Thymus (tissue), 11 donors: ENCODE results near the gene PLXND1. TPM values are rescaled to one million over a fixed set of nuclear protein-coding genes. Genes with fewer than 3 reads are reported as not detected.

Experiments
- DNase-seq, 9 donors: peaks; one replicate each; pipeline ENCODE4 v3.0.0-alpha.2; 2013; ENCODE audit warnings: low spot score in 9 of 9, low read depth in 6 of 9, missing footprints in 1 of 9
- H3K27ac ChIP-seq, 2 donors: one replicate each; pipeline ENCODE4 v1.5.1; 2013; ENCODE audit warnings: control low read depth in 1 of 2, low read depth in 1 of 2, low read length in 1 of 2, mild to moderate bottlenecking in 1 of 2, moderate library complexity in 1 of 2
- H3K27me3 ChIP-seq, 2 donors: one replicate each; pipeline ENCODE4 v1.5.1; 2013; ENCODE audit warnings: low read length in 1 of 2; ENCODE audit not compliant: control insufficient read depth in 2 of 2, insufficient read depth in 1 of 2
- H3K36me3 ChIP-seq, 2 donors: one replicate each; pipeline ENCODE4 v1.5.1; 2013; ENCODE audit warnings: low read length in 1 of 2, mild to moderate bottlenecking in 1 of 2, moderate library complexity in 1 of 2; ENCODE audit not compliant: control insufficient read depth in 2 of 2, insufficient read depth in 2 of 2
- H3K4me1 ChIP-seq, 2 donors: one replicate each; pipeline ENCODE4 v1.5.1; 2013; ENCODE audit warnings: low read length in 2 of 2; ENCODE audit not compliant: control insufficient read depth in 2 of 2, insufficient read depth in 2 of 2
- H3K4me3 ChIP-seq, 2 donors: one replicate each; pipeline ENCODE4 v1.5.1; 2013; ENCODE audit warnings: low read length in 2 of 2, control low read depth in 1 of 2, mild to moderate bottlenecking in 1 of 2
- H3K9me3 ChIP-seq, 2 donors: one replicate each; pipeline ENCODE4 v1.5.1; 2013; ENCODE audit warnings: low read length in 1 of 2, mild to moderate bottlenecking in 1 of 2; ENCODE audit not compliant: control insufficient read depth in 2 of 2, insufficient read depth in 1 of 2
- WGBS: extraction: QIAGEN DNeasy Blood & Tissue Kit; methylation state at CpG from one replicate; pipeline ENCODE4 v1.1.7; 2013; 5-methylcytosine and 5-hydroxymethylcytosine counted together
- polyA plus RNA-seq: library from polyadenylated mRNA; stranded (reverse); fragments of 200-250 nt; gene quantifications from one replicate; pipeline ENCODE4 v1.2.3, GENCODE V29; 2013
- total RNA-seq: library from RNA; stranded (reverse); fragments of 120-200 nt; gene quantifications from one replicate; pipeline ENCODE4 v1.2.4, GENCODE V29; 2013
- donor health status: healthy.

PLXND1 gene
- total and polyA plus RNA-seq, 2 donors: 31.2 to 106 TPM

GRCh38 chr3:129605203-129605921 lies 1.1 kb downstream of the PLXND1 start:
- H3K4me3 ChIP-seq: peak overlapping the region; percentile 59 to 86
- peaks cover 0 to 4% of the 10 kb centered on the region in 2 donors for H3K9me3 ChIP-seq
- peak in 3 of 9 donors; percentile 67 to 83 (median 69) for DNase-seq
- peak overlapping the region; percentile 23 to 36 for H3K27ac ChIP-seq
- peaks cover 39 to 69% of the 10 kb centered on the region in 2 donors for H3K4me1 ChIP-seq
- peaks cover 6 to 8% of the 10 kb centered on the region in 2 donors for H3K36me3 ChIP-seq
- H3K27me3 ChIP-seq: peaks cover 0 to 35% of the 10 kb centered on the region in 2 donors
- under 1% methylated on average over 98 of the region's 98 CpGs for WGBS

DNA sequence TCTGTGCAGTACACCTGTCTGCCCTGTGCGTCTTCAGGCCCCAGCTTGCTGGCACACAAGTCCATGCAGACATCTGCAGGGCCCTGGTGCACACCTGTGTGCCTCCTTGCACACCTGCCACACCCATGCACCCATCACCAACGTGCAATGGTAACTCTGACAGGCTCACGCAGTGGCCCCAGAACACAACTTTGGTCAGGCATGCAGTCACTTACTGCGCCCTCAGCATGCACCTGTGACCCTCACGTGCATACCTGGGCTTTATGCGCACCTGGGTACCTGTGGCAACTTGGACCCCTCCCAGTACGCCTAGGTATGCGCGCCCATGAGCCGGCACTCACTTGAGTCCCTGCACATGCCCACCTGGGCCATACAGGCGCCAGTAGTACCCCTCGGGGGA lies 1.7 kb downstream of the PLXND1 start:
- H3K27me3 ChIP-seq: peaks cover 0 to 35% of the 10 kb centered on the region in 2 donors
- H3K27ac ChIP-seq: no peak overlapping the region
- H3K4me1 ChIP-seq: peaks cover 44 to 75% of the 10 kb centered on the region in 2 donors
- DNase-seq: peak in 1 of 9 donors; percentile 45
- H3K4me3 ChIP-seq: peak overlapping the region; percentile 59 to 86
- H3K9me3 ChIP-seq: peaks cover 0 to 4% of the 10 kb centered on the region in 2 donors
- peaks cover 6 to 8% of the 10 kb centered on the region in 2 donors for H3K36me3 ChIP-seq
- WGBS: 40% methylated on average over 12 of the region's 12 CpGs

DNA sequence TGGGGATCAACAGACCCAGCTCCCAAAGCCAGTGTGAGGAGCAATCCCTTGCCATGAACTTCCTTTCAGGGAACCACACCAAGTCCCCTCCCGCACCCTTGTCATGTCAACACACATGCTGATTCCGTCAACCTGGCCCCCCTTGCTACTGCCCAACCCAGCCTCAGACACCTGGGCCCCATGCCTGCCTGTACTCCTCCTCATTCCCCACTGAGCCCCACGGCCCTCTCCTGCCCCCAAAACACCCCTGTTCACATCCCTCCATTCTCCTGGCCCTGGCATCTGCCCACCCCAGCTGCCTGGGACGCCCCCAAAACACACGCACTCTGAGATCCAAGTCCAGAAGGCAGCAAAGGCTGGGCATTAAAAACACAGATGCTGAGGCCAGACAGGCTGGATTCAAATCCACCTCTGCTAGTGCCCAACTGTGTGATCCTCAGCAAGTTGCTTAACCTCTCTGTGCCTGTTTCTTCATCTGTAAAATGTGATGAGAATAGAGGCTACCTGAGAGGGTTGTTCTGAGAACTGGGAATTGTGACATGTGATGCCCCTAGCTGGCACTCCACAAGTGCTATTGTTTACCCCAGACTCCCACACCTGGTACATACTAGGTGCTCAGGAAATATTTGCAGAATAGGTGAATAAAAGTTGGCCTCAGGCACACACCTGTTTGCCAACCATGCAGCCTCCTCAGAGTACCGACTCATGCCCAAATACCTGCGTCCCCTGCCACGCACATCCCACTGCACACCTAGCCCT lies 2.3 kb downstream of the PLXND1 start:
- Histone ChIP-seq H3K4me1 (peaks cover 49 to 81% of the 10 kb centered on the region in 2 donors), H3K9me3 (peaks cover 0 to 4% of the 10 kb centered on the region in 2 donors), H3K27me3 (peaks cover 0 to 35% of the 10 kb centered on the region in 2 donors), H3K27ac (peak overlapping the region; percentile 13 to 46), H3K4me3 (peak overlapping the region; percentile 59 to 86), H3K36me3 (peaks cover 6 to 8% of the 10 kb centered on the region in 2 donors)
- no peak for DNase-seq
- 74% methylated on average over 8 of the region's 8 CpGs for WGBS

- Histone ChIP-seq H3K4me3 (peak overlapping the region; percentile 59 to 86), H3K4me1 (peaks cover 51 to 81% of the 10 kb centered on the region in 2 donors), H3K27me3 (peaks cover 0 to 35% of the 10 kb centered on the region in 2 donors), H3K27ac (no peak overlapping the region), H3K9me3 (peaks cover 0 to 4% of the 10 kb centered on the region in 2 donors), H3K36me3 (peaks cover 6 to 8% of the 10 kb centered on the region in 2 donors)
- no peak for DNase-seq
- WGBS: 92% methylated on average over 7 of the region's 7 CpGs
These were observed 2.9 kb downstream of the PLXND1 start for GRCh38 chr3:129603561-129603942.

DNA sequence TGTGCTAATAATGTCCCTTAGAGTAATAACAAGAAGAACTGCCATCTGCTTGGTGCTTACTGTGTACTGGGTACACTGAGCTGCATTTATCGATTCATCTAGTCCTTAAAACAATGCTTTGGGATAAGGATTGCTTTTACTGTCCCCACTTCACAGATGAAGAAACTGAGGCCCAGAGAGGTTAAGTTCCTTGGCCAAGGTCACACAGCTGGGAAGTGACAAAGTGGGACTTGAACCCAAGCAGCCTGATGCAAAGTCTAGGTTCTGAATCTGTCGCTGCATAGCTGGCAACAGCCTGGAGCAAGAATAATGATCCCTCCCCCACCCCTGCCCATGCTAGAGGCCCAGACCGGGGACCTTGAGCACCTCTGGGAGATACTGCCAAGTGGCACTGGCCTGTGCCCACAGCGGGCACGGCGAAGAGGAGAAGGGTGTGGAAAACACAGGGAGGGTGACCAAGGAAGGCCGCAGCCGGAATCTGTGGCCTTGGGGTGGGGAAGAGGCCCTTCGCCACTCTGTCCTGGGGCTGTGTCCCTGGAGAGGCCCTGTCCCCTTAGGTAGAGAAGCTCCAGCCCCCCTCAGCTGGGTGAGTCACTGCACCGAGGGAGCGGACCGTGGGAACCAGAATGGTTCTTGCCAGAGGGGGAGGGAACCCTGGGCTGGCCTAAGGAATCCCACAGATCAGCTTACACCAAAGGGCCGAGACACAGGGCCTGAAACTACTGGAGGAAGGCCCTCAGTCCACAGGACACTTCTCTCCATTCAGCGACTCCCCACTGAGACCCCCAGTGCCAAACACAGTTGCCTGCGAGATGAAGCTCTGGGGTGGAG lies 3.5 kb downstream of the PLXND1 start:
- peaks cover 0 to 31% of the 10 kb centered on the region in 2 donors for H3K27me3 ChIP-seq
- 93% methylated on average over 15 of the region's 15 CpGs for WGBS
- H3K36me3 ChIP-seq: peaks cover 6 to 8% of the 10 kb centered on the region in 2 donors
- DNase-seq: no peak
- H3K4me3 ChIP-seq: peak overlapping the region; percentile 59 to 86
- H3K4me1 ChIP-seq: peaks cover 47 to 81% of the 10 kb centered on the region in 2 donors
- H3K27ac ChIP-seq: no peak overlapping the region
- peaks cover 0 to 4% of the 10 kb centered on the region in 2 donors for H3K9me3 ChIP-seq

DNA sequence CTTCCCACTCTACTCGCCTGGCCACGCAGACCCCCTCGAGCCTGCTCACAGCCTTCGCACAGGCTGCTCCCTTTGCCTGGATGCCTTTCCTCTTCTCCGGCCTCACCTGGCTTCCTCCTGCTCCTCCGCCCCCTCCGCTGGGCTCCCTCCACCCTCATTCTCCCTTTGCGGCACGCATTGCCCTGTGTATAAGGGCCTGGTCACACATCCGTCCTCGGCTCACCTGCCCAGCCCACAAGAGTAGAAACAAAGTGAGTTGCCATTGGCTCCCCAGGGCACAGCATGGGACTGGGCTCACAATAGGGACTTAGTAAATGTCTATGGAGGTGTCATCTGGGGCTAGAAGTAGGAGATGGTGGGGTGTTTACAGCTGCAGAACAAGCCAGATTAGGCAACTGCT lies 4.2 kb downstream of the PLXND1 start:
- H3K27ac ChIP-seq: no peak overlapping the region
- no peak for DNase-seq
- H3K4me3 ChIP-seq: no peak overlapping the region

DNA sequence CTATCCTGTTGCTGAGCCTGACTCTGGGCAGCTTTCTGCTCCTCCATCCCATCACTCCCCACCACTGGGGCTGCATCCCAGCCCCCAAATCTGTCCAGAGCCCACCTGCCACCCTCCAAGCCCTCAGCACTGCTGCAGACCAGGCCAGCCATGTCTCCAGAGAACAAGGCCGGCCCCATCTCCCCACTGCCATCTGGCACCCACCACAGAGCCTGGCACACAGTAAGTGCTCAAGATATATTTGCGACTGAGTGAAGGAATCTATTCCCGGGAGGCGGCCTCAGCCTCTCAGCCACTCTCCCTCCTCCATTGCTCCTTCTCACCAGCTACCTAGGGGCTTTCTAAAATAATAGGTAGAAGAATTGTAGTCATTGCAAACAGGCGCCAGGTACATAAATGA lies 4.8 kb downstream of the PLXND1 start:
- Histone ChIP-seq H3K27ac (no peak overlapping the region), H3K36me3 (peaks cover 6 to 8% of the 10 kb centered on the region in 2 donors), H3K4me3 (no peak overlapping the region), H3K27me3 (peaks cover 0 to 19% of the 10 kb centered on the region in 2 donors), H3K4me1 (peaks cover 49 to 83% of the 10 kb centered on the region in 2 donors), H3K9me3 (peaks cover 0 to 4% of the 10 kb centered on the region in 2 donors)
- 95% methylated on average over 5 of the region's 5 CpGs for WGBS
- DNase-seq: no peak

More for the DNA sequence above, 4.2 kb downstream of the PLXND1 start:
- Histone ChIP-seq H3K4me1 (peaks cover 43 to 81% of the 10 kb centered on the region in 2 donors), H3K9me3 (peaks cover 0 to 4% of the 10 kb centered on the region in 2 donors), H3K27me3 (peaks cover 0 to 24% of the 10 kb centered on the region in 2 donors), H3K36me3 (peaks cover 6 to 8% of the 10 kb centered on the region in 2 donors)
- WGBS: 91% methylated on average over 11 of the region's 11 CpGs

DNA sequence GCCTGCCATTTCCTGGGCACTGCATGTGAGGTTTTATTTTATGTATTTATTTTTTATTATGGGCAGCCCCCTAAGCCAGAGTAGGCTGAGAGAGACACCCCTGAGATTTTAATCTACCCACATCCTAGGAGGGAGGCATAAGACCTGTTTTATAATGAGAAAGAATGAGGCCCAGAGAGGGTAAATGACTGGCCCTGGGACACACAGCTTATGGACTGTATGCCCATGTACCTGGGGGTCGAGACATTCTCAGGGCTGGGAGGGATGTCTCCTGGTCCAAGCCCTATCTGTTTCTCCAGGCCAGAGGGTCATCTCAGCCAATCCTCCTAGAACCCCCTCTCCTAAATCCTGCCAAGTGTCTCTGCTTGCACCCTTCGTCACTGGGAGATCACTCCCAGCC lies 6.1 kb downstream of the PLXND1 start:
- Histone ChIP-seq H3K4me1 (peaks cover 47 to 94% of the 10 kb centered on the region in 2 donors), H3K27ac (no peak overlapping the region), H3K36me3 (peaks cover 6 to 12% of the 10 kb centered on the region in 2 donors), H3K27me3 (peaks cover 0 to 10% of the 10 kb centered on the region in 2 donors), H3K9me3 (peaks cover 0 to 4% of the 10 kb centered on the region in 2 donors), H3K4me3 (no peak overlapping the region)
- no peak for DNase-seq
- WGBS: 100% methylated on average over 2 of the region's 2 CpGs
